Erythroblast (primary cell): Measurements from ENCODE around the gene GSTT4.
"Not testable (repeated sequence)": the region's sequence is repeated elsewhere in the genome, so short reads cannot be mapped to it uniquely, and the experiment has no call there.

Experiments
- DNase-seq, 2 experiments: peaks; one replicate each; lab custom pipeline; 2025; lab: John Stamatoyannopoulos, UW
- GATA1 ChIP-seq: IDR thresholded peaks from 2 replicates; pipeline ENCODE4 v1.6.1; 2011; ENCODE audit warnings: low read depth, mild to moderate bottlenecking, control low read depth, low read length, moderate library complexity
- POLR2A ChIP-seq: IDR thresholded peaks from 2 replicates; pipeline ENCODE4 v1.6.1; 2011; ENCODE audit warnings: mild to moderate bottlenecking, low read length

Gene GSTT4

DNA sequence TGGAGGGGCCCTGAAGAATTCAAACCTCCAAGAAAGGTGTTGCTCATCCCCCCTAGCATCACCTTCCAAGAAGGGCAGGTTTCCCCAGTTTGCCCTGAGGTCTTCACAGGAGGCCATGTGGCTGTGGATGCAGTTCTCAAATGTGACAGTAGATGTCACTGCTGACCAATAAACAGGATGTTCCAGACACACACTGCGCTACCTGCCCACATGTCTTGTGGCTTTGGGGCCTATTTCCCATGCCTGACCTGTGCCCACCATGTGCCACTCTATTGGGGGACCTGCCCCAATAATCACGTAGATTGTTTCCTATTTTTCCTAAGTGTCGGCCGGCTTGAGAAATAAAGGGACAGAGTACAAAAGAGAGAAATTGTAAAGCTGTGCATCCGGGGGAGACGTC lies 20.8 kb downstream of the GSTT4 start:
- DNase-seq: no peak
- TF ChIP-seq POLR2A (no peak), GATA1 (no peak)

DNA sequence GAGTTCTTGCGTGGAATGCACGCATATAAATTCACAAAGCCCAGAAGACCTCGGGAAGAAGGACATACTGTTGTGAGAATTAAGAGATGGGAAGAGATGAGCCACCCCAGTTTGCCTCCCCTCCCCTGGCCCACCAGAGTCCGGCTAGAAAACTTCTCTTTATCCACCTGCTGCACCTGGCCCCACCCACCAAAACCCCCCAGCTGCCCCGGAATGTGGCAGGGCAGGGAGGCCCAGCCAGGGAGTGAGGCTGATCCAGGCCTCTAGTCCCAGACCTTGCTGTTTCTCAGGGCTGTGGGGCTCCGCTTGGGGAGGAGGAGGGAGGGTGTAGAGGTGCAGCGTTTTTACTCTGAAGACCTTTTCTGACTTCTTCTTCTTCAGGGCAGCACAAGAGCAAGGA lies 24.7 kb downstream of the GSTT4 start:
- DNase-seq: not testable (repeated sequence)

DNA sequence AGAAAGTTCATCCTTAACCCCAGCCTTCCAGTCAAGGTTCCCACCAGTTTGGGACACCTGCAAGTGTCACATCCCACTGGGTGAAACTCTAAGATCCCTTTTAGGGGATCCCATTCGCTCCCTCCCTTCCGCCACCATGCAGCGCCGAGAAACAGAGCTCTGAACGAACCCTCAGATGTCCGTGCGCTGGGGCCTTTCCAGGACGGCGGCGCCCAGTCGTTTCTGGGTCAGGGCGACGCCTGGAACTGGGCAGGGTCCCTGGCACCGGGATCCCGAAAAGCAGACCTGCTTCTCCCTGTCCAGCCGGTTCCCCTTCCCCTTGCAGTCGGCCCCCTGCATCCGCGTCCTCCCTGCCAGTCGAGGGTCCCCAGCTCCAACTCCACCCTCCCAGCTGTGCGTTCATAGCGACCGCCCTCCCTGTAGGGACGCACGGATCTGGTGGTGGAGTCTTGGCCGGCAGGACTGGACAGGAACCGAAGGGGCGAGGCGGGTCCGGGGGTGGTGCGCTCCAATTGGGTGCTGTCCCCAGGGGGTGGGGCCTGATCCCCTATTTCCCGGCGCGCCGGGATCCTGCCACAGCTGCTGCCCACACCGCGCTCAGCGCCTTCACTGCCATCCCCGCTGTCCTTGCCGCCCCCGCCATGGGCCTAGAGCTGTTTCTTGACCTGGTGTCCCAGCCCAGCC lies 25.6 kb downstream of the GSTT4 start, which contains the start of gene GSTT2:
Gene GSTT2, plus strand, starts transcription at position 578 of the 684 bp plus-strand sequence.
- not testable (repeated sequence) for DNase-seq

DNA sequence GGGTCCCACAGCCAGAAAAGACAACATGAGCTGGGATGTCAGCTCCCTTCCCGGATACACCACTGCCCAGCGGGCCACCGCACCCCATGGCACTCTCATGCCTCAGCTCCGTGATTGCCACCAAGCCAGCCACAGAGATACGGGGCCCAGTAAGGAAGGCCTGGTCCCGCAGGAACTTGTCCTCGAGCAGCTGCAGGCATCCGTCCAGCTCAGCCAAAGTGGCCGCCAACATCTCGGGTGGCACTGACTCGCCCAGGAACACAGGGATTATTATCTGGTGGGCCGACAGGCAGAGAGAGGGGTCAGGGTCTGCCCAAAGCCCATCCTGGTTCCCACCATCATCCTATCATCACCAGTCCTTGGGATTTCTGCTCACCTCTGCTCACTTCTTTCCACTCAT lies 27.9 kb downstream of the GSTT4 start:
- not testable (repeated sequence) for DNase-seq

DNA sequence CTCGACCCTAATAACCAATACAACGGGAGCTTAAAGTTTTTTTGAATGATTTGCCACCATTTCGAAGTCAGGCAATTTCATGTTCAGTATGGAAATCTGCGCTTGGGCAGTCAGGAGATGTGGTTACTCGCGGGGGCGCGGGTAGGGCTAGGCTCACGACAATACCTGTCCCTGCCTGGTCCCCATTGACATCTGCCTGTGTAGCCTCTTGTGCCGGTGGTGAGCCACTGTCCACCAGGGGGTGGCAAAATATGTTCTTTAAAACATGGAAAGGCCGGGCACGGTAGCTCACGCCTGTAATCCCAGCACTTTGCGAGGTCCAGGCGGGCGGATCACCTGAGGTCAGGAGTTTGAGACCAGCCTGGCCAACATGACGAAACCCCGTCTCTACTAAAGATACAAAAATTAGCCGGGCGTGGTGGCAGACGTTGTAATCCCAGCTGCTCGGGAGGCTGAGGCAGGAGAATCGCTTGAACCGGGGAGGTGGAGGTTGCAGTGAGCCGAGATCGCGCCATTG lies 30.4 kb downstream of the GSTT4 start:
- not testable (repeated sequence) for DNase-seq

DNA sequence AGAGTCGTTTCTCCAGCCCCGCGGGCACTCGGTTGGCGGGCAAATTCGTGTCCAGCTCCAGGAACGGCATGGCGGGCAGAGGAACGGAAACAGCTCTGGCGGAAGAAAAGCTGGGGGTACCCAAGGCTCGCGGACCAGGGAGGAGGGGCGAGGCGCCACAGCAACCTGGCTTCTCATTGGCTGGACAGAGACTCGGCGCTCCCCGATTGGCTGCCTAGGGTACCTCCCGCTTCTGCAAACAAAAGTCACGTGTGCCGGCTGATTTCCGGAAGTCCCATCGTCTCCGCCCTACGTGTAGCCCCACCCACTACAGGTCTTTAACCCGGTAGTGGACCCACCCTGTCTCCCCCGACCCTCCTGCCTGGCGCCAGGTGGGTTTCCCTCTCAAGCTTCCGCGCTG lies 30.9 kb downstream of the GSTT4 start, which contains the start of gene DDT:
Gene DDT, minus strand, starts transcription at position 97 of the 400 bp plus-strand sequence. Its CDS starts 27 bp downstream, at position 70.
- not testable (repeated sequence) for DNase-seq

DNA sequence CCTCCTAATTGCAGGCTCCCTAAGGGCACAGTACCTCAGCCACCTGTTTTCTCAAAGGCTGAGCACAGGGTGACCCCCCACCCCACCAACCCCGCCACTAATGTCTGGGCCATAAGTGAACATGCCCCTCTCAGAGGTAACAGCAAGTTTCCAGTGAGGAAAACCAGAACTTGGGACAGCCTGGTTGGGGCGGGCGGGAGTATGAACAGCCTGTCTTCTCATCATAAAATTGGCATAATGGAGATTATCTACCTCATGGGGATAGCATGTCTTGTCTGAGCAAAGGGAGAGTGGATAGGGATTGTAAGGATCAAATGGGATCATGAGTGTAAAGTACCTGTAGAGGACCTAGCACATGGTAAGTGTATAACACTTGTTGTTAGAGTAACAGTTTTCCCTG lies 33.3 kb downstream of the GSTT4 start:
- not testable (repeated sequence) for DNase-seq

DNA sequence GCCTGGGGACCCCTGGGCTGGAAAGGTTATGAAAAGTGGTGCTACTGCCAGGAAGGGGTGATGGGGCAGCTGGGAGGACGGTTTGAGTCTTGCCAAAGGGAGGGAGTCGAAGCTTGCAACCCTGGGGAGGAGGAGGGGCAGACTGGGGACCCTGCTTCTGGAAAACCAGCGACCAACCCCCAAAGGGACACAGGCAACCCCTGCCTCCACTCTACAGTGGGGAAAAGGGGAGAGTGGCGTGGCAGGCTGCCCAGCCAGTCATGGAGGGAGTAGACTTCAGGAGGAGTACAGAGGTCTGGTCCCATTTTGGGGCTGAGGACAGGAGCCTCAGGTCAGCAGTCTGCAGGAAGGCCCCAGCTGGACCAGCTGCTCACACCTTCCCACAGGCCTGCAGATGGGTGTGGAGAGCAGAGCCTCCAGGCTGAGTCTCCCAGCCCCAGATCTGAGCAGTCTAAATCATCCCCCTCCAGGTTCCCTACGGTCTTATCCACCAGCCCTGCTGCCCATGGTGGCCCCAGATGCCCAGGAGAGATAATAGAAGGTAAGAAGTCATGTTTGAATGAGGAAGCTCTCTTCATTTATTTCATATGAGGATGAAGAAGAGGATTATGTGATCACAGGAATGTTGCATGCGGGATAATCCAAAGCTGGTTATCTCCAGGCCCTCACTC lies 34.3 kb downstream of the GSTT4 start:
- peak; percentile 63 to 89 for DNase-seq
- TF ChIP-seq POLR2A (no peak), GATA1 (no peak)

DNA sequence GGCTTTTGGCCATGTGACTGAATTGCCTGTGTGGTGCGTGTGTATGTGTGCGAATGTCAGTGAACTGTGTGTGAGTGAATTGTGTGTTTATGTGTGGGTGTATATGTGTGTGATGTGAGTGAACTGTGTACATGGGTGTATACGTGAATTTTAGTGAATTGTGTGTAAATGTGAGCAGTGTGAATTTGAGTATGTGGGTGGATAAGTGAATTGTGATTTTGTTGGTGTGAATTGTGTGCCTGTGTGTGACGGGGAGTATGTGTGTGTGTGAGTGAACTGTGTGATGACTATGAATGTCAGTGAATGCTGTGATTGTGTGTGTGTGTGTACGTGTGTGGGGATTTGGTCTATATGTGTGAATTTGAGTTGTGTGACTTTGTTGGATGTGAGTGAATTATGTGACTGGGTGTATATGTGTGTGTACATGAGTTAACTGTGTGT lies 35.0 kb downstream of the GSTT4 start:
- DNase-seq: no peak
- TF ChIP-seq GATA1 (no peak), POLR2A (no peak)

DNA sequence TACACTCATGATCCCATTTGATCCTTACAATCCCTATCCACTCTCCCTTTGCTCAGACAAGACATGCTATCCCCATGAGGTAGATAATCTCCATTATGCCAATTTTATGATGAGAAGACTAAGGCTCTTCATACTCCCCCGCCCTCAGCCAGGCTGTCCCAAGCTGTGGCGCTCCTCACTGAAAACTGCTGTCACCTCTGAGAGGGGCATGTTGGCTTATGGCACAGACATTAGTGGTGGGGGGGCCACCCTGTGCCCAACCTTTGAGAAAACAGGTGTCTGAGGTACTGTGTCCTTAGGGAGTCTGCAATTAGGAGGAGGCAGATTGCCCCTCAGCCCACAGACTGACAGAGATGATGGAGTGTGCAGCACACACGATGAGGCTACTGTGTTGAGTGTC lies 36.2 kb downstream of the GSTT4 start:
- DNase-seq: no peak
- TF ChIP-seq GATA1: no peak
- TF ChIP-seq POLR2A: no peak

DNA sequence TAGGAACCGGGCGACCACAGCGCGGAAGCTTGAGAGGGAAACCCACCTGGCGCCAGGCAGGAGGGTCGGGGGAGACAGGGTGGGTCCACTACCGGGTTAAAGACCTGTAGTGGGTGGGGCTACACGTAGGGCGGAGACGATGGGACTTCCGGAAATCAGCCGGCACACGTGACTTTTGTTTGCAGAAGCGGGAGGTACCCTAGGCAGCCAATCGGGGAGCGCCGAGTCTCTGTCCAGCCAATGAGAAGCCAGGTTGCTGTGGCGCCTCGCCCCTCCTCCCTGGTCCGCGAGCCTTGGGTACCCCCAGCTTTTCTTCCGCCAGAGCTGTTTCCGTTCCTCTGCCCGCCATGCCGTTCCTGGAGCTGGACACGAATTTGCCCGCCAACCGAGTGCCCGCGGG lies 38.7 kb downstream of the GSTT4 start, which contains the start of gene DDTL:
Gene DDTL, plus strand, starts transcription at position 321 of the 400 bp plus-strand sequence. Its CDS starts 27 bp downstream, at position 348.
- not testable (repeated sequence) for DNase-seq

DNA sequence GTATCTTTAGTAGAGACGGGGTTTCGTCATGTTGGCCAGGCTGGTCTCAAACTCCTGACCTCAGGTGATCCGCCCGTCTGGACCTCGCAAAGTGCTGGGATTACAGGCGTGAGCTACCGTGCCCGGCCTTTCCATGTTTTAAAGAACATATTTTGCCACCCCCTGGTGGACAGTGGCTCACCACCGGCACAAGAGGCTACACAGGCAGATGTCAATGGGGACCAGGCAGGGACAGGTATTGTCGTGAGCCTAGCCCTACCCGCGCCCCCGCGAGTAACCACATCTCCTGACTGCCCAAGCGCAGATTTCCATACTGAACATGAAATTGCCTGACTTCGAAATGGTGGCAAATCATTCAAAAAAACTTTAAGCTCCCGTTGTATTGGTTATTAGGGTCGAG lies 39.2 kb downstream of the GSTT4 start:
- not testable (repeated sequence) for DNase-seq

DNA sequence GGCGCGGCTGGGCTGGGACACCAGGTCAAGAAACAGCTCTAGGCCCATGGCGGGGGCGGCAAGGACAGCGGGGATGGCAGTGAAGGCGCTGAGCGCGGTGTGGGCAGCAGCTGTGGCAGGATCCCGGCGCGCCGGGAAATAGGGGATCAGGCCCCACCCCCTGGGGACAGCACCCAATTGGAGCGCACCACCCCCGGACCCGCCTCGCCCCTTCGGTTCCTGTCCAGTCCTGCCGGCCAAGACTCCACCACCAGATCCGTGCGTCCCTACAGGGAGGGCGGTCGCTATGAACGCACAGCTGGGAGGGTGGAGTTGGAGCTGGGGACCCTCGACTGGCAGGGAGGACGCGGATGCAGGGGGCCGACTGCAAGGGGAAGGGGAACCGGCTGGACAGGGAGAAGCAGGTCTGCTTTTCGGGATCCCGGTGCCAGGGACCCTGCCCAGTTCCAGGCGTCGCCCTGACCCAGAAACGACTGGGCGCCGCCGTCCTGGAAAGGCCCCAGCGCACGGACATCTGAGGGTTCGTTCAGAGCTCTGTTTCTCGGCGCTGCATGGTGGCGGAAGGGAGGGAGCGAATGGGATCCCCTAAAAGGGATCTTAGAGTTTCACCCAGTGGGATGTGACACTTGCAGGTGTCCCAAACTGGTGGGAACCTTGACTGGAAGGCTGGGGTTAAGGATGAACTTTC lies 44.0 kb downstream of the GSTT4 start, which contains the start of gene GSTT2B:
Gene GSTT2B, minus strand, starts transcription at position 112 of the 688 bp plus-strand sequence. Its CDS starts 64 bp downstream, at position 48.
- DNase-seq: not testable (repeated sequence)

DNA sequence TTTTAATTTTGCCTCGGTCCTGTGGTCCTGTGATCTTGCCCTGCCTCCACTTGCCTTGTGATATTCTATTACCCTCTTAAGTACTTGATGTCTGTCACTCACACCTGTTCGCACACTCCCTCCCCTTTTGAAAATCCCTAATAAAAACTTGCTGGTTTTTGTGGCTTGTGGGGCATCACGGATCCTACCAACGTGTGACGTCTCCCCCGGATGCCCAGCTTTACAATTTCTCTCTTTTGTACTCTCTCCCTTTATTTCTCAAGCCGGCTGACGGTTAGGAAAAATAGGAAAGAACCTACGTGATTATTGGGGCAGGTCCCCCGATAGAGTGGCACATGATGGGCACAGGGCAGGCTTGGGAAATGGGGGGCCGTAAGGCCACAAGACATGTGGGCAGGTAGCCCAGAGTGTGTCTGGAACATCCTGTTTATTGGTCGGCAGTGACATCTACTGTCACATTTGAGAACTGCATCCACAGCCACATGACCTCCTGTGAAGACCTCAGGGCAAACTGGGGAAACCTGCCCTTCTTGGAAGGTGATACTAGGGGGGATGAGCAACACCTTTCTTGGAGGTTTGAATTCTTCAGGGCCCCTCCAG lies 48.9 kb downstream of the GSTT4 start:
- DNase-seq: peak; percentile 69 to 87

DNA sequence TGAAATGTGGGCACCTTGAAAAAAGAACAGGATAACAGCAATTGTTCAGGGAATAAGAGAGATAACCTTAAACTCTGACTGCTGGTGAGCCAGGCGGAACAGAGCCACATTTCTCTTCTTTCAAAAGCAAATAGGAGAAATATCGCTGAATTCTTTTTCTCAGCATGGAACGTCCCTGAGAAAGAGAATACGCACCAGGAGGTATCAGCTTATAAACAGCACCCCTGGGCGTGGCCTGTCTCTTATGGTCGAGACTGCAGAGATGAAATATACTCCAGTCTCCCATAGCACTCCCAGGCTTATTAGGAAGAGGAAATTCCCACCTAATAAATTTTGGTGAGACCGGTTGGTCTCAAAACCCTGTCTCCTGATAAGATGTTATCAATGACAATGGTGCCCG lies 49.4 kb downstream of the GSTT4 start:
- not testable (repeated sequence) for DNase-seq

DNA sequence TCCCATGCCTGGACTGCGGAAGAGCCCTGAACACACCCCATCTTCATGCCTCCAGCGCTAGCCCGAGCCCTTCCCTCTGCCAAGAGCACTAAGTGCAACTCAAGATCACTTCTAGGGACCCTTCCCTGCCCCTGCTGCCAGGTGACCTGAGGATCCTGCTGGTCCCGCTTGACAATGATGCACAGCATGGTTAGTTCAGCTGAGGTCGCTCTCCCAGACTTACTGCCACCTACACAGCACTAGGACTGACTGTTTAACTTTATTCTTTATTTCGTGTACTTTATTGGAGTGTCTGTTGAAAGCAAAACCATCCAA lies 50.3 kb downstream of the GSTT4 start:
- not testable (repeated sequence) for DNase-seq

DNA sequence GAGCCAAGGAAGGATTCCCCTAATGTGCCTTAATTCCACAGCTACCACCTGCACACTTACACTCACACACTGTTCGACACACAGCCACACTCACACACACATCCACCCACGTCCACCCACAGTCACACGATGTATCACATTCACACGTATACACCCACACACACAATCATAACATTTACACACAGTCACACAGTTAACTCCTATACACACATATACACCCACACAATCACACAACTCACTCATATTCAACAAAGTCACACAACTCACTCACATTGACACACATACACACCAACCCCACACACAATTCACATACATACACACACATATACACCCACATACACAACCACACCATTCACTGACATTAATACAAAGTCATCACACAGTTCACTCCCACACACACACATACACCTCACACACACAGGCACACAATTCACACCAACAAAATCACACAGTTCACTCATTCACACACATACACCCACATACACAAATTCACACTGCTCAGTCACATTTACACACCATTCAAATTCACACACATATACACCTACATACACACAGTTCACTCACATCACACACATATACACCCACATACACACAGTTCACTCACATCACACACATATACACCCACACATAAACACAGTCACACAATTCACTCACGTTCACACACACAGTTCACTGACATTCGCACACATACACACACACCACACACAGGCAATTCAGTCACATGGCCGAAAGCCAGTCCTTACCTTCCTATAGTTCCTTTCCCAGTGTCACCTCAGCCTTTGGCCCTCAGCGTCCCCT lies 50.9 kb downstream of the GSTT4 start:
- not testable (repeated sequence) for DNase-seq

DNA sequence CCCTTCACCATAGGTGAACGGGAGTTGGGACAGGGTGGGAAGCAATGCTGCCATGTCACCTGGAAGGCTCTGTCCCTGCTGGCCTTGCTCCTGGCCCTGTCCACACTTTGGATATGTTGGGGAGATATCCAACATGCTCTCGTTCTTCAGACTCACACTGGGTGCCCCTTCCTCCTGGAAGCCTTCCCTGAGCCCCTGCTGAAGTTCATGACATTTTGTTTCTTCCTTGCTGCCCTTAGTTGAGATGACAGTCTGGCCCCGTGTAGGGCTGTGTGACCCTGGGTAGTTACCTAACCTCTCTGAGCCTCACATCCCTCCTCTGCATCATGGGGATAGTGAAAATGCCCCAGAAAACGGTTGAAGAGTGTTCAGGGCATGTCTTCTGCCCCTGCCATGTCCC lies 51.8 kb downstream of the GSTT4 start:
- DNase-seq: not testable (repeated sequence)

DNA sequence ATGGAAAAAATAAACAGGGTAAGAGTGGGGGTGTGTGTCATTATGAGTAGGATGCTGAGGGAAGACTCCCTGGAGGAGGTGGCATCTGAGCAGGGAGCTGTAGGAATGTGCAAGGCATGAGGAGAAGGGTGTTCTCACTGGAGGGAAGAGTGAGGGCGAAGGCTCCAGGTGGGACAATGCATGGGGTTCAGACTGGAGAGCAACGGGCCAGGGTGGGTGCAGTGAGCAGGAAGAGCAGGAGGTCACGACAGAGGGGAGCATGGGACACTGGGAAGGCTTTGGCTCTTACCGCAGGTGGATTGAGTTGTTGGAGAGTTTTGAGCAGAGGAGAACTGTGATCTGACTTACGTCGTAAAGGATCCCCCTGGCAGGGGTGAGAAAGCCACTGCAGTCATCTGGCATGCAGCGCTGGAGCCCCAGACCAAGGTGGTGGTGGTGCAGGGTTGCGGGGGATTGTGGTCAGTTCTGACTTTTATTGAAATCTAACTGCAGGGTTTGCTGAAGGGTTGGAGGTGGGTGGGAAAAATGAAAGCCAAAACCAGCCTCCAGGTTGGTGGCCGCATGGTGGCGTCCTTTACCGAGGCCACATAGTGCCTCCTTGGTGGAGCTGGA lies 52.4 kb downstream of the GSTT4 start:
- not testable (repeated sequence) for DNase-seq
